Measurements from ENCODE around the gene MOCS1.

- TF ChIP-seq CTCF (IDR thresholded peaks at IDR 0.05) (no peak), POLR2A (IDR thresholded peaks at IDR 0.05) (no peak)
Observed at GRCh38 chr6:39910744-39911143, 23.5 kb downstream of the MOCS1 start.
